Esophagus muscularis mucosa (tissue), 4 donors: Measurements from ENCODE around the gene PDXDC1. TPM values are rescaled to one million over a fixed set of nuclear protein-coding genes. Genes with fewer than 3 reads are reported as not detected.
"Not testable (repeated sequence)": the region's sequence is repeated elsewhere in the genome, so short reads cannot be mapped to it uniquely, and the experiment has no call there.

Experiments
- DNase-seq: peaks from one replicate; pipeline ENCODE4 v3.0.0-alpha.2; 2017; ENCODE audit errors: extremely low spot score
- H3K27ac ChIP-seq, 4 donors: fragments of 200-600 bp; sonication (generic); replicated peaks in 1 of 4; 1 replicate in 3 of 4; 2 replicates in 1 of 4; pipeline ENCODE4 v1.5.1; 2016 to 2019; ENCODE audit warnings: mild to moderate bottlenecking in 1 of 4
- H3K27me3 ChIP-seq, 4 donors: fragments of 200-600 bp; sonication (generic); one replicate each; pipeline versions ENCODE4 v1.5.1 to v1.6.0; 2016 to 2019
- H3K36me3 ChIP-seq, 4 donors: fragments of 200-600 bp; sonication (generic); one replicate each; pipeline ENCODE4 v1.5.1; 2016 to 2019
- H3K4me1 ChIP-seq, 4 donors: fragments of 200-600 bp; sonication (generic); one replicate each; pipeline ENCODE4 v1.5.1; 2016 to 2019
- H3K4me3 ChIP-seq, 4 donors: fragments of 200-600 bp; sonication (generic); 1 replicate in 2 of 4; 2 replicates in 2 of 4; pipeline ENCODE4 v1.5.1; 2016 to 2019; ENCODE audit warnings: mild to moderate bottlenecking in 4 of 4, moderate library complexity in 1 of 4
- H3K9me3 ChIP-seq, 4 donors: fragments of 200-600 bp; sonication (generic); 1 replicate in 3 of 4; 2 replicates in 1 of 4; pipeline ENCODE4 v1.5.1; 2016 to 2019
- WGBS: methylation state at CpG from one replicate; pipeline ENCODE4 v1.1.5; 2018; 5-methylcytosine and 5-hydroxymethylcytosine counted together
- intact Hi-C: fragments of 100-400 bp; cut with DNase I; formaldehyde crosslinking; loops from one replicate; pipeline ENCODE4 v1.15.1; 2023
- small RNA-seq, 3 donors: library from RNA; depleted of rRNA; stranded (forward); fragments of <200 nt; gene quantifications; one replicate each; pipeline ENCODE3, GENCODE V24; 2016
- total RNA-seq, 4 donors: library from RNA; depleted of rRNA; stranded (reverse); fragments of >200 nt; gene quantifications; one replicate each; pipeline versions ENCODE4 v1.1.0 to v1.2.1, GENCODE V29; 2016

The PDXDC1 gene
- total RNA-seq, 4 donors from 2014 or later: 74.3 to 91.3 (median 85.9) TPM

GRCh38 chr16:15163055-15163454 is 188.2 kb downstream of the PDXDC1 start:
- DNase-seq, intact Hi-C loops, H3K27me3 ChIP-seq: not testable (repeated sequence)

GRCh38 chr16:15166177-15166576 is 191.4 kb downstream of the PDXDC1 start:
- H3K27me3 ChIP-seq, H3K4me1 ChIP-seq, DNase-seq, intact Hi-C loops, H3K9me3 ChIP-seq, H3K27ac ChIP-seq, H3K36me3 ChIP-seq, H3K4me3 ChIP-seq: not testable (repeated sequence)

More at GRCh38 chr16:15163055-15163454, 188.2 kb downstream of the PDXDC1 start:
- H3K36me3 ChIP-seq, H3K27ac ChIP-seq, H3K9me3 ChIP-seq, H3K4me3 ChIP-seq, H3K4me1 ChIP-seq: not testable (repeated sequence)
- WGBS: 91% methylated on average over 1 of the region's 1 CpG

GRCh38 chr16:15168303-15168702 is 193.5 kb downstream of the PDXDC1 start:
- 81% methylated on average over 3 of the region's 3 CpGs for WGBS

GRCh38 chr16:15168953-15169652 is 194.3 kb downstream of the PDXDC1 start:
- H3K4me3 ChIP-seq, H3K9me3 ChIP-seq, H3K27ac ChIP-seq, intact Hi-C loops, H3K36me3 ChIP-seq, DNase-seq, H3K27me3 ChIP-seq, H3K4me1 ChIP-seq: not testable (repeated sequence)
- WGBS: 79% methylated on average over 3 of the region's 5 CpGs

More at GRCh38 chr16:15168303-15168702, 193.5 kb downstream of the PDXDC1 start:
- intact Hi-C loops, H3K4me3 ChIP-seq, H3K9me3 ChIP-seq, DNase-seq, H3K4me1 ChIP-seq, H3K36me3 ChIP-seq, H3K27me3 ChIP-seq, H3K27ac ChIP-seq: not testable (repeated sequence)

GRCh38 chr16:15179909-15180308 is 205.1 kb downstream of the PDXDC1 start:
- DNase-seq, H3K27ac ChIP-seq, H3K4me3 ChIP-seq, intact Hi-C loops, H3K4me1 ChIP-seq, H3K36me3 ChIP-seq, H3K27me3 ChIP-seq, H3K9me3 ChIP-seq: not testable (repeated sequence)
- 77% methylated on average over 3 of the region's 3 CpGs for WGBS

- H3K36me3 ChIP-seq, H3K27me3 ChIP-seq, H3K4me1 ChIP-seq, intact Hi-C loops, H3K4me3 ChIP-seq, DNase-seq, H3K9me3 ChIP-seq, H3K27ac ChIP-seq: not testable (repeated sequence)
- 93% methylated on average over 1 of the region's 1 CpG for WGBS
These were observed 206.1 kb downstream of the PDXDC1 start for GRCh38 chr16:15180946-15181345.

GRCh38 chr16:15184000-15184399 is 209.2 kb downstream of the PDXDC1 start:
- H3K4me1 ChIP-seq, H3K9me3 ChIP-seq, H3K27ac ChIP-seq, intact Hi-C loops, DNase-seq, H3K27me3 ChIP-seq, H3K4me3 ChIP-seq, H3K36me3 ChIP-seq: not testable (repeated sequence)
- no CpG with 5 or more reads among the region's 1 CpG for WGBS

Small RNA genes within 50 kb of the gene (small RNA-seq; reads per million reads assigned to genes)
- gene AC138932.4: 0 reads per million in 3 donors
- gene MIR1972-1: 0 reads per million in 3 donors
- gene MIR3180-4: 0 reads per million in 3 donors
- gene MIR6511A1: 0 reads per million in 3 donors
- gene MIR6770-1: 0 reads per million in 3 donors
- gene RF00019: 0 reads per million in 3 donors

Other genes starting within 250 kb of the PDXDC1 start
- 1 to 10 TPM in 2 of 4 donors, under 1 TPM in 1, not detected in 1; 0.99 to 3.8 (median 2.5) TPM for gene NPIPA2, start 232.5 kb upstream of the PDXDC1 start, total RNA-seq
- 10 to 100 TPM; 36.5 to 72.1 (median 49.7) TPM for gene NOMO1, start 141.3 kb upstream of the PDXDC1 start, total RNA-seq
- 100 to 1,000 TPM in 1 of 4 donors, 10 to 100 TPM in 3; 69.6 to 118 (median 85.0) TPM for gene NPIPA1, start 37.6 kb upstream of the PDXDC1 start, total RNA-seq
- gene NTAN1, start 81.0 kb downstream of the PDXDC1 start, total RNA-seq: 10 to 100 TPM; 61.1 to 74.8 (median 63.5) TPM
- gene RRN3, start 119.2 kb downstream of the PDXDC1 start, total RNA-seq: 10 to 100 TPM; 19.5 to 34.1 (median 24.8) TPM